RWPE1 (cell line): ENCODE results near the gene TAF4.
A peak's percentile ranks its signal among the peaks of the same experiment; 100 is the strongest.

Experiments
- CTCF ChIA-PET: fragments of 350-600 bp; sonication (Branson Sonifier 250); formaldehyde crosslinking; extraction: SDS; loops from one replicate; lab custom pipeline; 2021; lab: Yijun Ruan, JAX
- POLR2A ChIA-PET: fragments of 400-600 bp; formaldehyde crosslinking; extraction: SDS; loops from one replicate; lab custom pipeline; 2020; ENCODE audit warnings: antibody characterized with exemption; ENCODE audit not compliant: low non-redundant PET; lab: Yijun Ruan, JAX
- DNase-seq: peaks from one replicate; pipeline ENCODE4 v3.0.0; 2012; ENCODE audit warnings: low spot score
- H3K27ac ChIP-seq: fragments of 450-650 bp; 2 replicates; pipeline ENCODE4 v1.5.1; 2017
- TF ChIP-seq, protein P1 (sequence below): fragments of 450-650 bp; conservative IDR thresholded peaks from 2 replicates; pipeline ENCODE4 v1.5.1; 2017; ENCODE audit warnings: low read depth, mild to moderate bottlenecking

The TAF4 gene

DNA sequence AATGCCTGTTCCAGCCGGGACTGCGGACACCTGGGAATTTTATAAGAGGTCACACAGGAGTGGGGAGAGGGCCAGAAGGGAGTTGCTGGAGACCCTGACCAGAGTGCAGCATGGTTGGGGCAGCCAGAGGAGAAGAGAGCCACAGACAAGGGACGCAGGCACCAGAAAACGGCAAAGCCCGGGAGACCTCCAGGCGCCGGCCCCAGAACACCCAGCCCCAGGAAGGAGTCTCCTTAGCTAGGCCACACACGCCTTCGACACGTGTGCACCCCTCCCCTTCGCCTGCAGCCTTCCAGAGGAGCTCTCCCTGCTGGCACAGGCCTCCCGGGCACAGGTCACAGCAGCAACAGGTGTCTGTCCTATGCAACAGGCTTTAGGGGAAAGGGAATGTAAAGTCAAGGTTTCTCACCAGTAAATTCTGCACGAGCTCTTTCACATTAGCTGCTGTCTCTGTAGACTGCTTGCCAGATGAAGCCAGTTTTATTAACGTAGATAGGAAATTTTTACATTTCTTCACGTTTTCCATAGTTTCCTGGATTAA lies 57.0 kb downstream of the TAF4 start:
- CTCF ChIA-PET, result no interaction called here
- POLR2A ChIA-PET, result no interaction called here
- TF ChIP-seq, protein P1, sequence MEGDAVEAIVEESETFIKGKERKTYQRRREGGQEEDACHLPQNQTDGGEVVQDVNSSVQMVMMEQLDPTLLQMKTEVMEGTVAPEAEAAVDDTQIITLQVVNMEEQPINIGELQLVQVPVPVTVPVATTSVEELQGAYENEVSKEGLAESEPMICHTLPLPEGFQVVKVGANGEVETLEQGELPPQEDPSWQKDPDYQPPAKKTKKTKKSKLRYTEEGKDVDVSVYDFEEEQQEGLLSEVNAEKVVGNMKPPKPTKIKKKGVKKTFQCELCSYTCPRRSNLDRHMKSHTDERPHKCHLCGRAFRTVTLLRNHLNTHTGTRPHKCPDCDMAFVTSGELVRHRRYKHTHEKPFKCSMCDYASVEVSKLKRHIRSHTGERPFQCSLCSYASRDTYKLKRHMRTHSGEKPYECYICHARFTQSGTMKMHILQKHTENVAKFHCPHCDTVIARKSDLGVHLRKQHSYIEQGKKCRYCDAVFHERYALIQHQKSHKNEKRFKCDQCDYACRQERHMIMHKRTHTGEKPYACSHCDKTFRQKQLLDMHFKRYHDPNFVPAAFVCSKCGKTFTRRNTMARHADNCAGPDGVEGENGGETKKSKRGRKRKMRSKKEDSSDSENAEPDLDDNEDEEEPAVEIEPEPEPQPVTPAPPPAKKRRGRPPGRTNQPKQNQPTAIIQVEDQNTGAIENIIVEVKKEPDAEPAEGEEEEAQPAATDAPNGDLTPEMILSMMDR, result no peak
- DNase-seq, result no peak
- H3K27ac ChIP-seq, result no peak overlapping the region

GRCh38 chr20:62007127-62007647 lies 58.5 kb downstream of the TAF4 start:
- TF ChIP-seq, protein P1, result no peak
- DNase-seq, result no peak
- no peak overlapping the region for H3K27ac ChIP-seq
- CTCF ChIA-PET, result no interaction called here
- POLR2A ChIA-PET, result no interaction called here

DNA sequence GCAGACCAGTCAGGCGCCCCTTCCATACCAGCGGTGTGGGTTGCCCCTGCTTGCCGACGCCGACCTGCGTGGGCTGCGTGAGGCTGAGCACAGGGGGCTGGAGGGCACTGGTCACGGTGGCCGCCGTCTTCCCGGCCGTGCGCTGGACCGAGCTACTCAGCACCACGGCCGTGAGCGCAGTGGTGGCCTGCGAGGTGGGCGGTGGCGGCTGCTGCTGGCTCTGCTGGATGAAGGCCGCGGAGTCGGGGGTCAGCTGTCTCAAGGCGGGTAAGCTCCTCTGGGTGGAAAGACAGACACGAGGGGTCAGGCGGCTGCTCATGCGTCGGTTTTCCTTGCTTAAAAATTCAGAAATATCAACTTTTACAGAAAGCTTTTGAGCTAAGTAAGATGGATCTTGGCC lies 59.2 kb downstream of the TAF4 start:
- ChIA-PET POLR2A (interaction anchor here (0.6 kb wide), 1 partner anchor 130 kb away, joined by 3 read pairs; no protein-coding TSS in a partner anchor), CTCF (interaction anchor here (0.7 to 1.2 kb wide), 4 partner anchors 10 to 134 kb away, joined by 3 to 4 read pairs (median 3); no protein-coding TSS in a partner anchor)
- TF ChIP-seq, protein P1, result no peak
- no peak overlapping the region for H3K27ac ChIP-seq
- no peak for DNase-seq

- POLR2A ChIA-PET, result no interaction called here
- TF ChIP-seq, protein P1, result no peak
- CTCF ChIA-PET, result no interaction called here
- no peak for DNase-seq
- peak overlapping the region; percentile 21 for H3K27ac ChIP-seq
These were observed 61.1 kb downstream of the TAF4 start for GRCh38 chr20:62004614-62005013.

DNA sequence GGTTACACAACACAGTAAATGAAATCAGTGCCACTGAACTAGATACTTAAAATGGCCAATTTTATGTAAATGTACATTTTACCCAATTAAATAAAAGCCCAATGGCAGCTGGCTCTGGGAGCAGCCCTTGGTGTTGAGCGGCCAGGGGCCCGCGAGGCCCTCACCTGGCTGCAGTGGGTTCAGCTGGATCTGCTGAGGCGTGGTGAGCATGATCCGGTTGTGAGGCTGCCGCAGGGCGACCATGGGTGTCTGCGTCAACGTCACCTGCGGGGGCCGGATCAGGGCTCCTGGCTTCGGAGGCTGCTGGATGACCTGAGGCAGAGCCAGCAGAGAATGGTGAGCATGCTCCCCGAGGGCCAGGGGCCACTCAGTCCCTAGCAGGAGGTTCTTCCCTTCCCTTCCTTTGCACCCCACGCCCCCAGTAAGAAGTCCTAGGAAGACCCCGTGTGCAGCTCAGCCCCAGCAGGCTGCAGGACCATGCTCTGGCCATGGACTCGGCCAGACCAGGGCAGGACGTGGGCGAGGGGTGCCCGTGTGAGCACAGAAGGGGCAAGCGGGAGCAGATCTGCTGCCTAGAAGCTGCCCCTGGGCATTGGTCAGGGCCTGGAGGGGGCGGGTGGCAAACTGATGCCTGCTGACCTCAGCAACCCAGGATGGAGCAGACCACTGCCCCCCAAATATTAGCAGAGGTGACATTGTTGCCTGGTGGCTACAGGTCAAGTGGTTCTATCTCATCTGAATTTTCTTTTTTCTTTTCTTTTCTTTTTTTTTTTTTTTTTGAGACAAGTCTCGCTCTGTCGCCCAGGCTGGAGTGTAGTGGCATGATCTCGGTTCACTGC lies 61.9 kb downstream of the TAF4 start:
- TF ChIP-seq, protein P1, result no peak
- DNase-seq, result no peak
- ChIA-PET POLR2A (no interaction called here), CTCF (interaction anchor here (0.6 to 0.8 kb wide), 3 partner anchors 15 to 1236 kb away, joined by 3 to 9 read pairs (median 5); no protein-coding TSS in a partner anchor)
- no peak overlapping the region for H3K27ac ChIP-seq

DNA sequence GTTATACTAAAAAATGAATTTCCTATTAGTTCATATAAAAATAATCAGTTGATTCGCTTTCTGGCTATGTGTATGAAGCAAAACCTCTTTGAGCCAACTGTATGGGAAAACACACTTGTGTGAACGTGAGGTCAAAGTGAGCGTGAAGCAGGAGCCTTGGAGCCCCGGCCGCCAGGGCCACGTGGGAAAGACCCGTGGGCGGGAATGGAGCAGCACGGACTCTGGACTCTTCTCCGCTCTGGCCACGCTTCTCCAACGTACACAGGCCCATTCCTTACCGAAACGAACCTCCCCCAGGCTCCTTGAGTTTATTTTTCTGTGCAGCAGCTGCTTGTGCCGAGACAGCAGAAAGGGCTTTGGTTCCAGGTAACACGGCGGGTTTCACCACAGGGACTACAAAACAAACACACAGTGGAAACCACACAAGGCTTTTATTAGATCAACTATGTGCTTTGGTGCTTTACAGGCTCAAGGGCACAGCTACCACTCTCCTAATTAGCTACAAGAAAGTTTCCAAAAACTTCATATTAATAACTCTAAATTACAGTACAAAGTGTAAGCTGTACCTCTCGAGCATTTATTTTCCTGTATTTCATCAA lies 62.7 kb downstream of the TAF4 start:
- CTCF ChIA-PET, result interaction anchor here (0.8 kb wide), 1 partner anchor 16 kb away, joined by 3 read pairs; no protein-coding TSS in a partner anchor

More for the DNA sequence above, 62.7 kb downstream of the TAF4 start:
- no peak for DNase-seq
- no peak overlapping the region for H3K27ac ChIP-seq
- TF ChIP-seq, protein P1, result no peak
- POLR2A ChIA-PET, result no interaction called here
